Mucosa of stomach (tissue), 1 donor: ENCODE results near the gene LRRN4CL.
"Not testable (repeated sequence)": the region's sequence is repeated elsewhere in the genome, so short reads cannot be mapped to it uniquely, and the experiment has no call there.

Experiments used
- H3K27me3 ChIP-seq: one replicate; pipeline ENCODE4 v1.7.0; 2013; ENCODE audit warnings: mild to moderate bottlenecking, low read length; ENCODE audit not compliant: control insufficient read depth, insufficient read depth
- H3K36me3 ChIP-seq: one replicate; pipeline ENCODE4 v1.7.0; 2013; ENCODE audit warnings: low read length; ENCODE audit not compliant: control insufficient read depth, insufficient read depth
- H3K4me1 ChIP-seq: one replicate; pipeline ENCODE4 v1.7.0; 2013; ENCODE audit warnings: mild to moderate bottlenecking, low read length; ENCODE audit not compliant: control insufficient read depth, insufficient read depth
- H3K4me3 ChIP-seq: one replicate; pipeline ENCODE4 v1.7.0; 2013; ENCODE audit warnings: low read length
- H3K9ac ChIP-seq: one replicate; pipeline ENCODE4 v1.7.0; 2013; ENCODE audit warnings: mild to moderate bottlenecking, low read length, moderate library complexity
- H3K9me3 ChIP-seq: one replicate; pipeline ENCODE4 v1.7.0; 2013; ENCODE audit warnings: mild to moderate bottlenecking, low read length, moderate library complexity; ENCODE audit not compliant: control insufficient read depth
- donor health status: Pancreatic carcinoma.

LRRN4CL gene

GRCh38 chr11:62708392-62708791 lies 19.1 kb upstream of the LRRN4CL start:
- peaks cover 52% of the 10 kb centered on the region for H3K4me1 ChIP-seq
- H3K27me3 ChIP-seq, result no peaks in the 10 kb centered on the region
- peaks cover 5% of the 10 kb centered on the region for H3K36me3 ChIP-seq
- peak overlapping the region; percentile 92 for H3K9ac ChIP-seq
- H3K4me3 ChIP-seq, result peak overlapping the region; percentile 52
- no peaks in the 10 kb centered on the region for H3K9me3 ChIP-seq

- H3K9ac ChIP-seq, result peak within 1 kb of the TSS; percentile 45
- no peaks in the 10 kb centered on the region for H3K27me3 ChIP-seq
- H3K36me3 ChIP-seq, result peaks cover 5% of the 10 kb centered on the region
- no peaks in the 10 kb centered on the region for H3K9me3 ChIP-seq
- H3K4me1 ChIP-seq, result peaks cover 42% of the 10 kb centered on the region
- H3K4me3 ChIP-seq, result peak within 1 kb of the TSS; percentile 75
Observed at GRCh38 chr11:62707277-62707861, 18.0 kb upstream of the LRRN4CL start, which contains the start of the genes BSCL2 and GNG3. Gene BSCL2, minus strand, starts transcription at chr11:62707424. Its CDS starts 229 bp downstream, at chr11:62707195. Gene GNG3, plus strand, starts transcription at chr11:62707676. Its CDS starts 620 bp downstream, at chr11:62708296.

GRCh38 chr11:62706850-62707247 lies 17.5 kb upstream of the LRRN4CL start:
- Histone ChIP-seq H3K36me3 (peaks cover 5% of the 10 kb centered on the region), H3K4me3 (peak overlapping the region; percentile 75), H3K4me1 (peaks cover 40% of the 10 kb centered on the region), H3K9me3 (no peaks in the 10 kb centered on the region), H3K9ac (peak overlapping the region; percentile 45), H3K27me3 (no peaks in the 10 kb centered on the region)

GRCh38 chr11:62705880-62706849 lies 16.8 kb upstream of the LRRN4CL start:
- Histone ChIP-seq H3K27me3 (no peaks in the 10 kb centered on the region), H3K4me1 (peaks cover 40% of the 10 kb centered on the region), H3K4me3 (peak overlapping the region; percentile 75), H3K36me3 (peaks cover 5% of the 10 kb centered on the region), H3K9me3 (no peaks in the 10 kb centered on the region), H3K9ac (peak overlapping the region; percentile 55)

- Histone ChIP-seq H3K4me1 (peaks cover 36% of the 10 kb centered on the region), H3K27me3 (no peaks in the 10 kb centered on the region), H3K9ac (peak overlapping the region; percentile 55), H3K9me3 (no peaks in the 10 kb centered on the region), H3K36me3 (peaks cover under 1% of the 10 kb centered on the region), H3K4me3 (peak overlapping the region; percentile 43)
Observed at GRCh38 chr11:62705413-62705812, 16.1 kb upstream of the LRRN4CL start.

- peaks cover 29% of the 10 kb centered on the region for H3K4me1 ChIP-seq
- not testable (repeated sequence) for H3K9me3 ChIP-seq, H3K9ac ChIP-seq, H3K4me3 ChIP-seq, H3K27me3 ChIP-seq, H3K36me3 ChIP-seq
Observed at GRCh38 chr11:62703921-62704320, 14.6 kb upstream of the LRRN4CL start.

GRCh38 chr11:62702246-62702645 lies 12.9 kb upstream of the LRRN4CL start:
- peaks cover 20% of the 10 kb centered on the region for H3K4me1 ChIP-seq
- no peak overlapping the region for H3K4me3 ChIP-seq
- no peaks in the 10 kb centered on the region for H3K9me3 ChIP-seq
- H3K36me3 ChIP-seq, result no peaks in the 10 kb centered on the region
- H3K27me3 ChIP-seq, result no peaks in the 10 kb centered on the region
- H3K9ac ChIP-seq, result no peak overlapping the region

- Histone ChIP-seq H3K27me3 (no peaks in the 10 kb centered on the region), H3K36me3 (no peaks in the 10 kb centered on the region), H3K9ac (no peak overlapping the region), H3K4me1 (no peaks in the 10 kb centered on the region), H3K4me3 (no peak overlapping the region), H3K9me3 (no peaks in the 10 kb centered on the region)
Observed at GRCh38 chr11:62694455-62695167, 5.3 kb upstream of the LRRN4CL start.

- not testable (repeated sequence) for H3K36me3 ChIP-seq, H3K4me3 ChIP-seq, H3K9me3 ChIP-seq, H3K4me1 ChIP-seq, H3K9ac ChIP-seq, H3K27me3 ChIP-seq
Observed at GRCh38 chr11:62693624-62694023, 4.3 kb upstream of the LRRN4CL start.

GRCh38 chr11:62688491-62688890 lies 839 bp downstream of the LRRN4CL start:
- Histone ChIP-seq H3K27me3 (peaks cover 15% of the 10 kb centered on the region), H3K9me3 (no peaks in the 10 kb centered on the region), H3K36me3 (no peaks in the 10 kb centered on the region), H3K4me3 (no peak overlapping the region), H3K4me1 (peaks cover 12% of the 10 kb centered on the region), H3K9ac (peak overlapping the region; percentile 23)

GRCh38 chr11:62687508-62688396 lies 1.6 kb downstream of the LRRN4CL start:
- Histone ChIP-seq H3K9me3 (no peaks in the 10 kb centered on the region), H3K36me3 (no peaks in the 10 kb centered on the region), H3K4me1 (peaks cover 12% of the 10 kb centered on the region), H3K4me3 (no peak overlapping the region), H3K27me3 (peaks cover 15% of the 10 kb centered on the region), H3K9ac (peak overlapping the region; percentile 23)
